NB4 (cell line): ENCODE measurements around the gene NBEAL2.

ENCODE experiments used
- CTCF ChIP-seq: IDR thresholded peaks from one replicate; pipeline ENCODE4 v1.5.1; 2012; ENCODE audit warnings: low read depth, low read length
- MAX ChIP-seq: IDR thresholded peaks from 2 replicates; pipeline ENCODE4 v1.6.1; 2011; ENCODE audit warnings: low read depth, low read length
- MYC ChIP-seq: IDR thresholded peaks from 2 replicates; pipeline ENCODE4 v1.6.1; 2011; ENCODE audit warnings: low read depth, low read length
- POLR2A ChIP-seq: IDR thresholded peaks from 2 replicates; pipeline ENCODE4 v1.6.1; 2011; ENCODE audit warnings: mild to moderate bottlenecking; ENCODE audit not compliant: insufficient read length; ENCODE audit errors: extremely low read depth

- TF ChIP-seq CTCF (no peak), MYC (no peak), POLR2A (no peak), MAX (no peak)
Measured at GRCh38 chr3:46938118-46938517, 41.3 kb upstream of the NBEAL2 start.
